Neural progenitor cell (in vitro differentiated cells): Measurements from ENCODE around the gene MCRIP1.

Source experiments
- EZH2 ChIP-seq: fragments of 200-600 bp; sonication (generic); IDR thresholded peaks from 2 replicates; pipeline ENCODE4 v1.6.1; 2017; ENCODE audit warnings: antibody characterized with exemption, mild to moderate bottlenecking, moderate library complexity
- EZH2phosphoT487 ChIP-seq: fragments of 200-600 bp; sonication (generic); IDR thresholded peaks from 2 replicates; pipeline ENCODE4 v1.6.1; 2017; ENCODE audit warnings: antibody characterized with exemption
- TF ChIP-seq, protein P1 (sequence below): fragments of 200-600 bp; sonication (generic); IDR thresholded peaks from 2 replicates; pipeline ENCODE4 v1.5.1; 2017; ENCODE audit warnings: antibody characterized with exemption, mild to moderate bottlenecking

DNA sequence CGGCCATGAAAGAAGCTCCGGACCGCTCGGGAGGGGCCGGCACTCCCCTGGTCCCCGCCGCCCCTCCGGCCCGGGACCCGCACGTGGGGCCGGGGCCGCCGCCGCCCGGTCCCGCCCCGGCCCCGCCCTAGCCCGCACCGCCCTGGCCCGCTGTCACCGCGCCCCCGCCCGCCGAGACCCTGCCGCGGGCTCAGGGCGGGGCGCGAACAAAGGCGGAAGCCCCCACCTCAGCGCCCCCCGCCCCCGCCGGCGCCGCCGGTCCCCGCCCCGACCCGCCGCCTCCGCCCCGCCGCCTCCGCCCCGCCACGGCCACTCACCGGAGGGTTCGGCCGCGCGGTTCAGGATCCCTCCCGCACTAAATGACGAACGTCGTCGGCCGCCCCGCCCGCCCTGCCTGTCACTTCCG, 37.9 kb upstream of the MCRIP1 start, which contains the start of gene ARHGDIA:
- TF ChIP-seq, protein P1, sequence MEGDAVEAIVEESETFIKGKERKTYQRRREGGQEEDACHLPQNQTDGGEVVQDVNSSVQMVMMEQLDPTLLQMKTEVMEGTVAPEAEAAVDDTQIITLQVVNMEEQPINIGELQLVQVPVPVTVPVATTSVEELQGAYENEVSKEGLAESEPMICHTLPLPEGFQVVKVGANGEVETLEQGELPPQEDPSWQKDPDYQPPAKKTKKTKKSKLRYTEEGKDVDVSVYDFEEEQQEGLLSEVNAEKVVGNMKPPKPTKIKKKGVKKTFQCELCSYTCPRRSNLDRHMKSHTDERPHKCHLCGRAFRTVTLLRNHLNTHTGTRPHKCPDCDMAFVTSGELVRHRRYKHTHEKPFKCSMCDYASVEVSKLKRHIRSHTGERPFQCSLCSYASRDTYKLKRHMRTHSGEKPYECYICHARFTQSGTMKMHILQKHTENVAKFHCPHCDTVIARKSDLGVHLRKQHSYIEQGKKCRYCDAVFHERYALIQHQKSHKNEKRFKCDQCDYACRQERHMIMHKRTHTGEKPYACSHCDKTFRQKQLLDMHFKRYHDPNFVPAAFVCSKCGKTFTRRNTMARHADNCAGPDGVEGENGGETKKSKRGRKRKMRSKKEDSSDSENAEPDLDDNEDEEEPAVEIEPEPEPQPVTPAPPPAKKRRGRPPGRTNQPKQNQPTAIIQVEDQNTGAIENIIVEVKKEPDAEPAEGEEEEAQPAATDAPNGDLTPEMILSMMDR, result no peak
- TF ChIP-seq EZH2 (no peak), EZH2phosphoT487 (no peak)
